Nephron progenitor cell (in vitro differentiated cells): ENCODE data around the gene TKTL2.

Experiments
- DNase-seq: peaks from one replicate; pipeline ENCODE4 v3.0.0; 2021
- H3K27ac Mint-ChIP-seq: 2 replicates; pipeline ENCODE4 v1.8.0; 2021; ENCODE audit warnings: mild to moderate bottlenecking, moderate library complexity, mixed read lengths
- H3K27me3 Mint-ChIP-seq: 2 replicates; pipeline ENCODE4 v1.8.0; 2021; ENCODE audit warnings: mild to moderate bottlenecking, low read depth, mixed read lengths; ENCODE audit not compliant: poor library complexity
- H3K36me3 Mint-ChIP-seq: 2 replicates; pipeline ENCODE4 v1.8.0; 2021; ENCODE audit warnings: low read depth, mixed read lengths
- H3K4me1 Mint-ChIP-seq: 2 replicates; pipeline ENCODE4 v1.8.0; 2021; ENCODE audit warnings: mixed read lengths
- H3K4me3 Mint-ChIP-seq: 2 replicates; pipeline ENCODE4 v1.8.0; 2021; ENCODE audit warnings: mild to moderate bottlenecking, moderate library complexity, mixed read lengths
- H3K9me3 Mint-ChIP-seq: 2 replicates; pipeline ENCODE4 v1.8.0; 2021; ENCODE audit warnings: mild to moderate bottlenecking, moderate library complexity, mixed read lengths
- TF ChIP-seq, protein P1 (sequence below): fragments of 200-600 bp; sonication (generic); IDR thresholded peaks from 2 replicates; pipeline ENCODE4 v1.5.0; 2021; ENCODE audit warnings: antibody characterized with exemption

The TKTL2 gene

GRCh38 chr4:163440040-163440439 is 33.5 kb downstream of the TKTL2 start:
- TF ChIP-seq, protein P1, sequence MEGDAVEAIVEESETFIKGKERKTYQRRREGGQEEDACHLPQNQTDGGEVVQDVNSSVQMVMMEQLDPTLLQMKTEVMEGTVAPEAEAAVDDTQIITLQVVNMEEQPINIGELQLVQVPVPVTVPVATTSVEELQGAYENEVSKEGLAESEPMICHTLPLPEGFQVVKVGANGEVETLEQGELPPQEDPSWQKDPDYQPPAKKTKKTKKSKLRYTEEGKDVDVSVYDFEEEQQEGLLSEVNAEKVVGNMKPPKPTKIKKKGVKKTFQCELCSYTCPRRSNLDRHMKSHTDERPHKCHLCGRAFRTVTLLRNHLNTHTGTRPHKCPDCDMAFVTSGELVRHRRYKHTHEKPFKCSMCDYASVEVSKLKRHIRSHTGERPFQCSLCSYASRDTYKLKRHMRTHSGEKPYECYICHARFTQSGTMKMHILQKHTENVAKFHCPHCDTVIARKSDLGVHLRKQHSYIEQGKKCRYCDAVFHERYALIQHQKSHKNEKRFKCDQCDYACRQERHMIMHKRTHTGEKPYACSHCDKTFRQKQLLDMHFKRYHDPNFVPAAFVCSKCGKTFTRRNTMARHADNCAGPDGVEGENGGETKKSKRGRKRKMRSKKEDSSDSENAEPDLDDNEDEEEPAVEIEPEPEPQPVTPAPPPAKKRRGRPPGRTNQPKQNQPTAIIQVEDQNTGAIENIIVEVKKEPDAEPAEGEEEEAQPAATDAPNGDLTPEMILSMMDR: no peak
- no peak for DNase-seq
- H3K4me1 Mint-ChIP-seq: peaks cover 6% of the 10 kb centered on the region
- no peak overlapping the region for H3K27ac Mint-ChIP-seq
- H3K36me3 Mint-ChIP-seq: no peaks in the 10 kb centered on the region
- no peaks in the 10 kb centered on the region for H3K9me3 Mint-ChIP-seq
- peaks cover 5% of the 10 kb centered on the region for H3K27me3 Mint-ChIP-seq
- H3K4me3 Mint-ChIP-seq: no peak overlapping the region
